Panc1 (cell line): Measurements from ENCODE around the gene GALNT9.

ENCODE experiments used
- CTCF ChIP-seq: fragments of 450-650 bp; IDR thresholded peaks from 2 replicates; pipeline ENCODE4 v1.5.1; 2017; ENCODE audit warnings: mild to moderate bottlenecking
- POLR2AphosphoS5 ChIP-seq: IDR thresholded peaks from 2 replicates; pipeline ENCODE4 v1.6.1; 2012; ENCODE audit warnings: mild to moderate bottlenecking, low read depth, low read length, moderate library complexity
- REST ChIP-seq, 2 experiments: IDR thresholded peaks; 2 replicates each; pipeline ENCODE4 v1.6.1; 2011 to 2012; ENCODE audit warnings: low read depth in 2 of 2, control low read depth in 1 of 2, low read length in 1 of 2, mild to moderate bottlenecking in 1 of 2, moderate library complexity in 1 of 2; ENCODE audit not compliant: insufficient read depth in 1 of 2
- SIN3A ChIP-seq: IDR thresholded peaks from 2 replicates; pipeline ENCODE4 v1.6.1; 2012; ENCODE audit warnings: low read depth, mild to moderate bottlenecking, low read length, moderate library complexity, borderline replicate concordance; ENCODE audit not compliant: insufficient read depth
- TCF7L2 ChIP-seq: IDR thresholded peaks from 2 replicates; pipeline ENCODE4 v1.6.1; 2011; ENCODE audit warnings: mild to moderate bottlenecking, low read depth, low read length, inconsistent platforms

GRCh38 chr12:132171968-132172521, 157.3 kb downstream of the GALNT9 start:
- no peak for TF ChIP-seq CTCF
- no peak for TF ChIP-seq SIN3A
- TF ChIP-seq POLR2AphosphoS5, result no peak
- no peak for TF ChIP-seq REST (IDR thresholded peaks at IDR 0.05; ENCODE audit: insufficient read depth in 1 of 2, low read depth in 2 of 2, low read length in 1 of 2)
- TF ChIP-seq TCF7L2, result no peak
